CD14-positive monocyte (primary cell): ENCODE measurements around the gene TREX2. TPM values are rescaled to one million over a fixed set of nuclear protein-coding genes. Genes with fewer than 3 reads are reported as not detected.

Experiments used
- DNase-seq, 3 donors: peaks; one replicate each; pipeline ENCODE4 v3.0.0-alpha.2; 2011 to 2022
- H2AFZ ChIP-seq: 2 replicates; pipeline ENCODE4 v1.6.0; 2012; ENCODE audit warnings: mild to moderate bottlenecking, low read depth, low read length, inconsistent platforms; ENCODE audit not compliant: insufficient read depth, poor library complexity, severe bottlenecking
- H3K27ac ChIP-seq, 2 donors: 1 replicate in 1 of 2; 2 replicates in 1 of 2; pipeline ENCODE4 v1.5.1; 2012 to 2013; ENCODE audit warnings: low read length in 2 of 2, control low read depth in 1 of 2, inconsistent platforms in 1 of 2, low read depth in 1 of 2, mild to moderate bottlenecking in 1 of 2
- H3K27me3 ChIP-seq, 2 donors: one replicate each; pipeline versions ENCODE4 v1.6.0 to v1.6.1; 2011 to 2013; ENCODE audit warnings: low read length in 2 of 2; ENCODE audit not compliant: control insufficient read depth in 2 of 2, insufficient read depth in 2 of 2
- H3K36me3 ChIP-seq, 2 donors: replicated peaks in 1 of 2; 1 replicate in 1 of 2; 2 replicates in 1 of 2; pipeline versions ENCODE4 v1.5.1 to v1.6.1; 2012 to 2013; ENCODE audit warnings: low read length in 2 of 2, control low read depth in 1 of 2, inconsistent platforms in 1 of 2, mild to moderate bottlenecking in 1 of 2; ENCODE audit not compliant: insufficient read depth in 2 of 2, control insufficient read depth in 1 of 2
- H3K4me1 ChIP-seq, 2 donors: 1 replicate in 1 of 2; 2 replicates in 1 of 2; pipeline versions ENCODE4 v1.5.1 to v1.6.1; 2012 to 2013; ENCODE audit warnings: low read length in 2 of 2, control low read depth in 1 of 2, inconsistent platforms in 1 of 2, mild to moderate bottlenecking in 1 of 2, moderate library complexity in 1 of 2; ENCODE audit not compliant: insufficient read depth in 2 of 2, control insufficient read depth in 1 of 2
- H3K4me2 ChIP-seq: replicated peaks from 2 replicates; pipeline ENCODE3; 2012; ENCODE audit warnings: low read length, moderate library complexity, mild to moderate bottlenecking; ENCODE audit not compliant: poor library complexity, severe bottlenecking; ENCODE audit errors: extremely low read depth
- H3K4me3 ChIP-seq, 3 experiments: fragments of 200-600 bp in 1 of 3; sonication (generic) in 1 of 3; replicated peaks in 1 of 3; 1 replicate in 2 of 3; 2 replicates in 1 of 3; pipeline ENCODE4 v1.5.1; 2011 to 2013; ENCODE audit warnings: low read length in 3 of 3, mild to moderate bottlenecking in 3 of 3, control low read depth in 2 of 3, low read depth in 2 of 3, inconsistent platforms in 1 of 3, moderate library complexity in 1 of 3
- H3K79me2 ChIP-seq: 2 replicates; pipeline ENCODE4 v1.6.0; 2012; ENCODE audit warnings: mild to moderate bottlenecking, control low read depth, inconsistent platforms, low read length, moderate library complexity; ENCODE audit not compliant: insufficient read depth
- H3K9ac ChIP-seq: 2 replicates; pipeline ENCODE4 v1.6.0; 2017; ENCODE audit warnings: low read length, mild to moderate bottlenecking; ENCODE audit not compliant: insufficient read depth, poor library complexity, severe bottlenecking
- H3K9me3 ChIP-seq, 2 donors: replicated peaks in 1 of 2; 1 replicate in 1 of 2; 2 replicates in 1 of 2; pipeline versions ENCODE4 v1.5.1 to v1.6.1; 2012 to 2013; ENCODE audit warnings: low read length in 2 of 2, control low read depth in 1 of 2; ENCODE audit not compliant: control insufficient read depth in 1 of 2, insufficient read depth in 1 of 2
- H4K20me1 ChIP-seq: 2 replicates; pipeline ENCODE4 v1.6.0; 2012; ENCODE audit warnings: mild to moderate bottlenecking, low read length, control low read depth, moderate library complexity; ENCODE audit not compliant: insufficient read depth
- H3K27ac Mint-ChIP-seq, 7 donors: one replicate each; pipeline ENCODE4 v1.8.0; 2020; ENCODE audit warnings: mild to moderate bottlenecking in 7 of 7, mixed read lengths in 7 of 7, moderate library complexity in 6 of 7, inconsistent platforms in 2 of 7
- H3K27me3 Mint-ChIP-seq, 3 donors: one replicate each; pipeline ENCODE4 v1.8.0; 2021 to 2022; ENCODE audit warnings: low read depth in 3 of 3, mild to moderate bottlenecking in 3 of 3, mixed read lengths in 3 of 3, moderate library complexity in 3 of 3, inconsistent platforms in 1 of 3
- H3K36me3 Mint-ChIP-seq, 2 donors: one replicate each; pipeline ENCODE4 v1.8.0; 2020; ENCODE audit warnings: mixed read lengths in 2 of 2, inconsistent platforms in 1 of 2, mild to moderate bottlenecking in 1 of 2
- H3K4me1 Mint-ChIP-seq: one replicate; pipeline ENCODE4 v1.8.0; 2020; ENCODE audit warnings: mild to moderate bottlenecking, mixed read lengths
- H3K4me3 Mint-ChIP-seq, 2 donors: one replicate each; pipeline ENCODE4 v1.8.0; 2020; ENCODE audit warnings: mild to moderate bottlenecking in 2 of 2, mixed read lengths in 2 of 2, moderate library complexity in 1 of 2
- H3K9me3 Mint-ChIP-seq, 7 donors: one replicate each; pipeline ENCODE4 v1.8.0; 2020 to 2022; ENCODE audit warnings: mixed read lengths in 7 of 7, mild to moderate bottlenecking in 6 of 7, moderate library complexity in 6 of 7, inconsistent platforms in 2 of 7
- WGBS: methylation state at CpG from one replicate; pipeline ENCODE4 v1.1.5; 2013; ENCODE audit warnings: missing lambda C conversion rate; ENCODE audit not compliant: insufficient coverage; 5-methylcytosine and 5-hydroxymethylcytosine counted together
- intact Hi-C, 2 donors: fragments of 100-400 bp; cut with micrococcal nuclease; formaldehyde crosslinking; loops; one replicate each; pipeline versions ENCODE4 v1.15.0 to v1.15.1; 2023
- polyA minus RNA-seq: library from RNA; depleted of rRNA, polyadenylated mRNA; stranded (reverse); fragments of >200 nt; gene quantifications from 2 replicates; pipeline ENCODE4 v1.2.3, GENCODE V29; 2012
- polyA plus RNA-seq, 3 donors: library from polyadenylated mRNA; depleted of rRNA in 1 of 3; unstranded in 2 of 3; stranded (reverse) in 1 of 3; fragments of 300-500 nt in 2 of 3; fragments of >200 nt in 1 of 3; fragmentation: Illumina TruSeq in 2 of 3; gene quantifications; 1 replicate in 2 of 3; 2 replicates in 1 of 3; pipeline ENCODE4 v1.2.3, GENCODE V29; 2012 to 2021
- total RNA-seq, 12 experiments: library from RNA in 1 of 12; stranded (reverse) in 1 of 12; fragments of 120-200 nt in 1 of 12; gene quantifications; one replicate each; pipeline ENCODE4 v1.2.4 and lab custom pipeline; 2013 to 2026; ENCODE audit warnings: mixed read lengths in 6 of 12, inconsistent platforms in 1 of 12
- TF ChIP-seq, protein P1 (sequence below): fragments of 200-600 bp; IDR thresholded peaks from one replicate; pipeline ENCODE4 v1.8.0; 2022; ENCODE audit warnings: antibody characterized with exemption, mild to moderate bottlenecking

Gene TREX2
- total RNA-seq (2013): 0.56 TPM
- polyA plus RNA-seq: 1 to 10 TPM in 1 of 3 donors, not detected in 2; 1.5 TPM
- 1.9 and 2.6 TPM in 2 replicates for polyA minus RNA-seq
- 0 to 0.52 (median 0.15) reads per million in 11 experiments for total RNA-seq (lab: John Stamatoyannopoulos, UW)

GRCh38 chrX:153445856-153446635 is at the start of gene TREX2:
TREX2 (minus strand) TSS chrX:153446056; CDS start chrX:153445430, 626 bp downstream.
- Histone ChIP-seq H3K9me3 (no peaks in the 10 kb centered on the region), H4K20me1 (no peaks in the 10 kb centered on the region), H2AFZ (no peak within 1 kb of the TSS), H3K4me3 (no peak within 1 kb of the TSS), H3K4me1 (no peaks in the 10 kb centered on the region), H3K79me2 (no peaks in the 10 kb centered on the region), H3K27me3 (no peaks in the 10 kb centered on the region), H3K9ac (no peak within 1 kb of the TSS), H3K36me3 (peaks cover 15 to 19% of the 10 kb centered on the region in 2 donors), H3K27ac (no peak within 1 kb of the TSS), H3K4me2 (no peak within 1 kb of the TSS)
- Mint-ChIP-seq H3K36me3 (peaks cover 8 to 14% of the 10 kb centered on the region in 2 donors), H3K9me3 (no peaks in the 10 kb centered on the region), H3K4me3 (no peak within 1 kb of the TSS), H3K27ac (peak within 1 kb of the TSS in 2 of 7 donors; percentile 68 to 72), H3K27me3 (peaks cover 0 to 7% (median 3%) of the 10 kb centered on the region in 3 donors), H3K4me1 (no peaks in the 10 kb centered on the region)
- no peak for DNase-seq
- intact Hi-C loops: no loop called here
- 54% methylated on average over 10 of the region's 30 CpGs for WGBS
- TF ChIP-seq, protein P1, sequence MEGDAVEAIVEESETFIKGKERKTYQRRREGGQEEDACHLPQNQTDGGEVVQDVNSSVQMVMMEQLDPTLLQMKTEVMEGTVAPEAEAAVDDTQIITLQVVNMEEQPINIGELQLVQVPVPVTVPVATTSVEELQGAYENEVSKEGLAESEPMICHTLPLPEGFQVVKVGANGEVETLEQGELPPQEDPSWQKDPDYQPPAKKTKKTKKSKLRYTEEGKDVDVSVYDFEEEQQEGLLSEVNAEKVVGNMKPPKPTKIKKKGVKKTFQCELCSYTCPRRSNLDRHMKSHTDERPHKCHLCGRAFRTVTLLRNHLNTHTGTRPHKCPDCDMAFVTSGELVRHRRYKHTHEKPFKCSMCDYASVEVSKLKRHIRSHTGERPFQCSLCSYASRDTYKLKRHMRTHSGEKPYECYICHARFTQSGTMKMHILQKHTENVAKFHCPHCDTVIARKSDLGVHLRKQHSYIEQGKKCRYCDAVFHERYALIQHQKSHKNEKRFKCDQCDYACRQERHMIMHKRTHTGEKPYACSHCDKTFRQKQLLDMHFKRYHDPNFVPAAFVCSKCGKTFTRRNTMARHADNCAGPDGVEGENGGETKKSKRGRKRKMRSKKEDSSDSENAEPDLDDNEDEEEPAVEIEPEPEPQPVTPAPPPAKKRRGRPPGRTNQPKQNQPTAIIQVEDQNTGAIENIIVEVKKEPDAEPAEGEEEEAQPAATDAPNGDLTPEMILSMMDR: no peak

GRCh38 chrX:153495362-153495751 is 49.5 kb upstream of the TREX2 start:
- no peaks in the 10 kb centered on the region for H3K36me3 ChIP-seq
- Mint-ChIP-seq H3K36me3 (no peaks in the 10 kb centered on the region), H3K9me3 (peaks cover 0 to 6% (median 0%) of the 10 kb centered on the region in 7 donors), H3K27me3 (peaks cover 15 to 29% (median 18%) of the 10 kb centered on the region in 3 donors), H3K4me1 (peaks cover 2% of the 10 kb centered on the region), H3K27ac (no peak overlapping the region), H3K4me3 (peak overlapping the region in 1 of 2 donors; percentile 74)
- no peak overlapping the region for H3K4me2 ChIP-seq
- intact Hi-C loops: no loop called here
- no peak for DNase-seq
- H3K79me2 ChIP-seq: no peaks in the 10 kb centered on the region
- H3K9ac ChIP-seq: no peak overlapping the region
- no peaks in the 10 kb centered on the region for H4K20me1 ChIP-seq
- H3K4me3 ChIP-seq: no peak overlapping the region
- peaks cover 0 to 8% of the 10 kb centered on the region in 2 donors for H3K27me3 ChIP-seq
- no peaks in the 10 kb centered on the region for H3K4me1 ChIP-seq
- H3K27ac ChIP-seq: no peak overlapping the region
- TF ChIP-seq, protein P1: no peak
- no peak overlapping the region for H2AFZ ChIP-seq
- 44% methylated on average over 11 of the region's 17 CpGs for WGBS
- no peaks in the 10 kb centered on the region for H3K9me3 ChIP-seq
